GM18861 (cell line): ENCODE results near the gene CPNE8.

Experiments used
- ATAC-seq: cut with Tn5 transposase; IDR thresholded peaks from one replicate; pipeline ENCODE4 v1.9.1; 2021; ENCODE audit not compliant: unreplicated experiment

The CPNE8 gene

DNA sequence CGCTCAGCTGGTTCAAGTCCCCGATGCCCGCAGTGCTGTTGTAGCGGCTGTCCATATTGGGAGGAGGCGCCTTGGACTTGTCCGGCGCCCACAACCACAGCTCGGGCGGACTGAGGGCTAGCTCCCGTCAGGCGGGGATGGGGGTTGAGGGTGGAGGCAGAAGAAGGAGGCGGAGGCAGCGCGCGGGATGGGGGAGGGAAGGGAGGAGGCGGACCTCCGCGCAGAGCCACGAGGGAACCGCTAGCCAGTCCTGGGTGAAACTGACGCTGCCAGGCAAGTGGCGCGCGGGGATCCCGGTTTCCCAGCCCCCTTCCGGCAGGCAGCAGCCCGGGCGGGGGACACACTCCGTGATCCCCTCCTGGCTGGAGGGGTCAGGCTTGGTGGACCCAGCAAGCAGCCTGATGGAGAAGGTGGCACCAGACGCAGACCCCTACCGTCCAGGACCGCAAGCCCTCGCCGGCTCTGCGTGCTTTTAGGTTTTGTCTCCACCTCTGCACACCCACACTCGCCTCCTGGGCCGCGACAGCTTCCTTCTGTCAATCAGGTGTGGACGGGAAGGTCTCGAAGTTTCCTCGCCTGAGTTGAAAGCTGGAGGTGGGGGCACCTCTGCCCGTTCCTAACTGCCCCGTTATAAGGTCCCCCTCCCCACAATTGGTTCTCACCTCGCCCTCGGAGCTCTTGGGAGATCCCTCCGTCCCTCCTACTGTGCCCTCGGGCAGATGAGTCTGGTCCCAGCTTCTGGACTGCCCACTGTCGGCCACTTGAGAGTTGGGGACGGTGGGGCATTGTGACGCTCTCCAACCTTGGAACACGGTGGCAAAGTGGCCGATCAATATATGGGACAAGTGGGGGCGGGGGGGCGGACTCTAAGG, at the start of gene CPNE8:
Gene CPNE8, minus strand, starts transcription at position 112 of the 872 bp plus-strand sequence. Its CDS starts 57 bp downstream, at position 55.
- peak; percentile 25 for ATAC-seq

DNA sequence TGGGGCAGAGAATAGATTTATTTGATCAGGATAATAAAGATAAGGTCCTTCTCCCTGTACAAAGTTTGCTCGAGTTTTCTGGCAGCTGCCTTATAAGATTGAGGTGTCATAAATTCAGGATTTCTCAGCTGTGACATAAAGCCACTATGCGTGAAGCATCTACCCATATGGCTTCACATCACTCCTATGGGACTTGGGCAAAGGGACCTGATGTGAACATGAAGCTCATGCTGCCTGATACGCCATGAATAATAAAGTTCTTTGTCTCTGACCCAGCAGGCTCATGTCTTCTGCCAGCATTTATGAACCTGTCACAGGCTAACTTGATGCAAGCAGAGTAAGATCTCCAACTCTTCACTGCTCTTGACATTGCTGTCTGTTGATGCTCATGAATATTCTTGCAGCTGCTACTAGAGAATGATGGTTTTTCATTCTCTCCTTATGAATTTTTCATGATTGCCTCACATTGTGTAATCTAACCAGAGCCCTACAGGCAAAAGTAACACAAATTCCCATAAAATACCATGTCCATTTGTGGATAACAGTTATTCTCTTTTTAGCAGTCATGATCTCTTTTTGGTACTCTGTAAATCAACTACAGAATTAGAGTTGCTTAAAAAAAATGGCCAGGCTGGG, 49.0 kb upstream of the CPNE8 start:
- ATAC-seq, result no peak

DNA sequence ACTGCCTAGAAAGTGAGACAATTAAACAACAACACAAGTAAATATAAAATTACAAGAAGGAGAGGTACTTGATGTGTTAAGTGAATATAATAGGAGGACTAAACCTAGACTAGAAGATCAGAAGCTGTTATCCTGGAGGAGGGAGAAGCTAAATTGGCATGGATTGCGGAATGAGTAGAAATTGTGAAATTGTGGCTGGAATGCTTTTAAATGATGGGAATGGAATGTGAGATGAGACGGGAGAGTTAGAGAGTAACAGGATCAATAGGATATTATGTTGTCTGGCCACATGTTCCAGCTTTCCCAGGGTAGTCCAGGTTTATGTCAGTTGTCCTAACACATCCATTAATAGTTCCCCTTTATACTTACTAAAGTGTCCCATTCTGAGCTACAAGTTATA, 44.0 kb upstream of the CPNE8 start:
- no peak for ATAC-seq

GRCh38 chr12:38934686-38935085, 29.3 kb upstream of the CPNE8 start:
- no peak for ATAC-seq

GRCh38 chr12:38934078-38934584, 28.7 kb upstream of the CPNE8 start:
- no peak for ATAC-seq

DNA sequence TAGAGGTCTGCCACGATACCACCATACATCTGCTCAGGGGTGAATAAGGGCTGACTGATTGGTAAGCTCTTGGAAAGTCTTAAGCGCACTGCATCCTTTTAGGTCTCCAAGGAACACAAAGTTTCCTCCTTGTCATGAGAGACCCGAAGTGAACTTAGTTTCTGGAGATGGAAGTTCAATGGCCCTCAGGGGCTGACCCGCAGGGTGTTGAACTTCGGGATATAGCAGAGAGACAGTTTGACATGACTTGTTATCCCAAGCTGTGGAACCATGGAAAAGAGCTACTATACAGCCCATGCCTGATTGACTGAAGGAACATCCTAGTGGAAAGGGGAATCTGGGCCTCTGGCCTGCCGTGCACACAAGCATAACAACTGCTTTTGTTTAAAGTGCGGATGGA, 26.9 kb upstream of the CPNE8 start:
- ATAC-seq, result no peak

DNA sequence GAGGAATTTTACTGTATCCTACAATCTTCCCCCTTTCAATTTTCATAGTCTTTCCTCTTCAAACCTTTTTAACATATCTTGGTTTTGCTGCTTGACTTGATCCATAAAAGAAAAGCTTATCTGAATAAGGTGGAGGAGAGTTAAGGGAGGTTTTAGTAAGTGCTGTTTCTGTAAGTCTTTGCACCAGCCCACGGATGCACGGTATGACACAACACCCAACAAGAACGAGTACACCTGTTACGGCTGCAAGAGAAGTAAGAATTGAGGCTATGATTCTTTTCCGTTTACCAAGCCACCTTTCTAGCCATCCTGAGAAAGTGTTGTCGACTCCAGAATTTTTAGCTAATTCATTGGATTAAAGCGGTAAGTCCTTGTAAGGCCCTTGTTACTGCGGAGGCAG, 26.1 kb upstream of the CPNE8 start:
- ATAC-seq, result no peak

GRCh38 chr12:38930990-38931389, 25.6 kb upstream of the CPNE8 start:
- no peak for ATAC-seq

GRCh38 chr12:38926501-38926900, 21.1 kb upstream of the CPNE8 start:
- ATAC-seq, result no peak

GRCh38 chr12:38921025-38921677, 15.8 kb upstream of the CPNE8 start:
- ATAC-seq, result peak; percentile 98

DNA sequence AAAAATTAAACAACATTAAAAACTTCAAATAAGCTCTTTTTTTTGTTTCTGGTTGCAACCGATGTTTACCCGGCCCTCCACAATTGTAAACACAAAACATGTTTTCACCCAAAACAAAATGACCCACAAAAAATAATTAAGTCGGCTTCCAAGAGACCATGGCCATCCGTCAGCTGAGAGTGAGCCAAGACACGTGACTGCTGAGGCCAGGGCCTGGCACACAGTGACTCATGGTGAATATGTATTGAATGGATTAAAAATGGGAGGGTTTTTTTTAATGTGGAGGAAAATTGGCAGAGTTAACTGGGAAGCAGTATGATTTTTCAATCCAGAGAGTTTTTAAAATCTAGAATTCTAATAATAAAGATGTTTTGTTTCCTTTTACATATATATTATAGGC, 13.8 kb upstream of the CPNE8 start:
- ATAC-seq, result no peak

DNA sequence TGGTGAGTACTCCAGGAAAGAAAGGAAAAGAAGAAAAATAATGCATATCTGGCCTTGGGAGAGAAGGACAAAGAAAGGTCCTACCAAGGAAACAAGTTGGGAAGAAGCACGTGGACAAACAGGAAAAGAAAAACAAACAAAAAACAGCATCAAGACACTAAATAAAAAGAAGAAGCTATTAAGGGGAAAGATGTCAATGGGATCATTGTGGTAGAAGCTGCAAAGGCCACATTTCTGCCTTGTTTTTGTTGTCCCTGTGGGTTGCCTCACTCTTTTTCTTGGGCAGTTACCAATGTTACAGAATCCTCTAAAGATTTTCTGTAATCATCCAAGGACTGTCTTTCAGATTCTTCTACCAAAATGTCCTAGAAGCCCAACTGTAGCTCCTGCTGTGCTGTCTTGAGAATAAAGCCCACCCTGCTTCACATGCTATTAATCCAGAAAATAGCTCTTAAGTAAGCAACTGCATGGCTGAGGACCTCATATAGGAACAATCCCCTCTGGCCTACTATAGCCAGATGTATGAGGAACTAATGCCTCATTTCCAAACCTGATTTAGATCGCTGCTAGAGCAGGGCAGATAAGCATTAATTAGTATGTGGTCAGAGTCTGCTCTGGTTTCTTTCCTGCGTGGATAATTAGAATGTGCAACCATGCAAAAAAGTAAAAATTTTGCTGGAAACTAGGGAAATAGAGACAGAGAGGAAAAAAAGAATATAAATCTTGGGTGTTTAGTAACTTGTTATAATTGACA, 10.2 kb upstream of the CPNE8 start:
- ATAC-seq, result no peak

DNA sequence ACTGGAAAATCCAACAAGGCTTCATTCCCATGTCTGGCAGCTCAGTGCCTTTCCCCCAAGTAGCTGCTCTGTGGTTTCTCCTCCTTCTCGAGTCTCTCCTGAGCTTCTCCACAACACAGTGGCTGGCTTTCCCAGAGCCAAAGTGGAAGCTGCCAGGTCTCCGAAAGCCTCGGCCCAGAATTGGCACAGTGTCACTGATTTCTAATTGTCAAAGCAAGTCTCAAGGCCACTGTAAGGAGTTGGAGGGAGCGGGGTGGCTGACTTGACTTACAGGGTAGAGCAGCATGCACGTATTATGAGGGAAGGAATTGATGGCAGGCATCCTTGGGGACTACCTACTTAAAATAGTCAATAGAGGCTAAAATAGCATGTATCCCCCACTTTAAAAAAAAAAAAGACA, 6.7 kb upstream of the CPNE8 start:
- no peak for ATAC-seq

DNA sequence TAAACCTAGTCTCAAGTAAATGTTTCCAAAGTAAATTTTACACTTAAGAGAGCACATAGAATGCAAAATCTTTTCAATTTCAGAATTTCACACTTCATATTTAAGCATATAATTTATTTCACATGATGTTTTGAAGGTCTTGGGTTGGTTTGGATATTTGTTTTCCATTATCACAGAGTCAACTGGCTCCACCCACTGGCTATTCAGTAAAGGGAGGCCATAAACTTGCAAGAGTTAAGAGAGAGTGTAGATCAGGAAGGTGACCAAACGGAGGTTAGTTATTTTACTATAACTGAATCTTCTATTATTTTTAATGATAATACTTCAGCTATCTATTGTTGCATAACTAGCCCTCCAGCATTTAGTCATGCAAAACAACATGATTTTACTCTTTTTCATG, 6.2 kb upstream of the CPNE8 start:
- no peak for ATAC-seq

GRCh38 chr12:38907201-38907923, 2.0 kb upstream of the CPNE8 start:
- no peak for ATAC-seq

- ATAC-seq, result peak; percentile 56
These were observed 1.2 kb upstream of the CPNE8 start for GRCh38 chr12:38906482-38907200.

DNA sequence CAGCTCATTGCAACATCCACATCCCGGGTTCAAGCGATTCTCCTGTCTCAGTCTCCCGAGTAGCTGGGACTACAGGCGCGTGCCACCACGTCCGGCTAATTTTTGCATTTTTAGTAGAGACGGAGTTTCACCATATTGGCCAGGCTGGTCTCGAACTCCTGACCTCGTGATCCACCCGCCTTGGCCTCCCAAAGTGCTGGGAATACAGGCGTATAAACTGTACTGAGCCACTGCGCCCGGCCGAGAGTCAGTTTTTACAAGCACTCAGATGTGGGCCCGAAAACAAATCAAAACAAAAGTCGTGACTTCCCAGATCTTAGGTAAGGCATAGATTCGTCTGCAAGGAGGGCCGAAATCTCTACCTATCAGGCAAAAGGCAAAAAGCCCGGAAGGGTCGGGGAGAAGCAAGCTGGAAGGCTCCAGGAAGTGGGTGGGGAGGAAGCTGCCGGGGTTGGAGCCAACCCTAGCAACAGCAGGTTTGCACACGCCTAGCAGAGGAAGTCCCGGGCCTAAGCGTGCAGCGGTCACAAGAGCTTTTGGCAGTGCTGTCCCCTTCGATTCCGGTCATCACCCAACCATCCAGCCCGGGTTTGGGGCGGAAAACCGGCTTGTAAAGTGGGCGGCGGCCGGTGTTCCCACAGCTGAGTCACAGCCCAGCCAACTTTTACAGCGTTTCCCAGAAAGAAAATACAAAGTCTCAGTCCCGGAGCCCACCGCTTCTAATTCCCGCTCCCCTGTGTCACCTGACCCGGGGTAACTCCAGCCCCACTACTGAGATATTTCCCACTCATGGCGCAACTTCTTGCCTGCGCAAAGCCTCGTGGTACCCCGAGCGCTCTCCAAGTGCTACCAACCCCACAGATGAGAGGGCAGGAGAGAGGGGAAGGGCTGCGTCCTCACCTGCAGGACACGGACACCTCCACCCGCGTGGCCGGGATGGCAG, 583 bp downstream of the CPNE8 start:
- peak; percentile 64 for ATAC-seq

GRCh38 chr12:38903596-38903995, 1.8 kb downstream of the CPNE8 start:
- ATAC-seq, result no peak
